HEK293 (cell line): ENCODE results near the gene SARNP.

Source experiments
- CTCF ChIP-seq: fragments of 450-650 bp; formaldehyde crosslinking; IDR thresholded peaks from 2 replicates; pipeline ENCODE4 v1.5.1; 2016; ENCODE audit warnings: missing biosample characterization, missing genetic modification characterization
- EGR2 ChIP-seq: fragments of 450-650 bp; formaldehyde crosslinking; IDR thresholded peaks from 2 replicates; pipeline ENCODE4 v1.5.1; 2016; ENCODE audit warnings: low read depth, missing biosample characterization, missing genetic modification characterization
- GLIS2 ChIP-seq: fragments of 450-650 bp; formaldehyde crosslinking; IDR thresholded peaks from 2 replicates; pipeline ENCODE4 v1.5.1; 2016; ENCODE audit warnings: missing biosample characterization, missing genetic modification characterization
- HIC1 ChIP-seq: fragments of 450-650 bp; formaldehyde crosslinking; IDR thresholded peaks from 2 replicates; pipeline ENCODE4 v1.5.1; 2016; ENCODE audit warnings: missing biosample characterization, missing genetic modification characterization
- KLF10 ChIP-seq: fragments of 450-650 bp; IDR thresholded peaks from 2 replicates; pipeline ENCODE4 v1.5.1; 2018; ENCODE audit warnings: missing biosample characterization, mild to moderate bottlenecking, missing genetic modification characterization
- KLF17 ChIP-seq: fragments of 450-650 bp; formaldehyde crosslinking; IDR thresholded peaks from 2 replicates; pipeline ENCODE4 v1.5.1; 2016; ENCODE audit warnings: missing biosample characterization, missing genetic modification characterization
- MYNN ChIP-seq: fragments of 450-650 bp; formaldehyde crosslinking; IDR thresholded peaks from 2 replicates; pipeline ENCODE4 v1.5.1; 2016; ENCODE audit warnings: missing biosample characterization, missing genetic modification characterization, borderline replicate concordance
- MZF1 ChIP-seq: fragments of 450-650 bp; formaldehyde crosslinking; IDR thresholded peaks from 2 replicates; pipeline ENCODE4 v1.5.1; 2017; ENCODE audit warnings: missing biosample characterization, missing genetic modification characterization, borderline replicate concordance
- SP7 ChIP-seq: fragments of 450-650 bp; formaldehyde crosslinking; IDR thresholded peaks from 2 replicates; pipeline ENCODE4 v1.5.1; 2016; ENCODE audit warnings: missing biosample characterization, missing genetic modification characterization
- ZBTB26 ChIP-seq: fragments of 450-650 bp; formaldehyde crosslinking; optimal IDR thresholded peaks from 2 replicates; pipeline ENCODE3; 2016; ENCODE audit warnings: missing biosample characterization, mild to moderate bottlenecking, missing genetic modification characterization
- ZIC2 ChIP-seq: fragments of 450-650 bp; formaldehyde crosslinking; IDR thresholded peaks from 2 replicates; pipeline ENCODE4 v1.5.1; 2016; ENCODE audit warnings: missing biosample characterization, missing genetic modification characterization
- ZNF133 ChIP-seq: fragments of 450-650 bp; formaldehyde crosslinking; IDR thresholded peaks from 2 replicates; pipeline ENCODE4 v1.5.1; 2016; ENCODE audit warnings: missing biosample characterization, missing genetic modification characterization
- ZNF140 ChIP-seq: fragments of 450-650 bp; formaldehyde crosslinking; IDR thresholded peaks from 2 replicates; pipeline ENCODE4 v1.5.1; 2016; ENCODE audit warnings: missing biosample characterization, missing genetic modification characterization
- ZNF148 ChIP-seq: fragments of 450-650 bp; formaldehyde crosslinking; IDR thresholded peaks from 2 replicates; pipeline ENCODE4 v1.5.0; 2017; ENCODE audit warnings: missing biosample characterization, missing genetic modification characterization, borderline replicate concordance
- ZNF24 ChIP-seq: fragments of 450-650 bp; formaldehyde crosslinking; IDR thresholded peaks from 2 replicates; pipeline ENCODE4 v1.5.1; 2016; ENCODE audit warnings: missing biosample characterization, missing genetic modification characterization
- ZNF26 ChIP-seq: fragments of 450-650 bp; formaldehyde crosslinking; IDR thresholded peaks from 2 replicates; pipeline ENCODE4 v1.5.1; 2016; ENCODE audit warnings: missing biosample characterization, missing genetic modification characterization
- ZNF266 ChIP-seq: fragments of 450-650 bp; formaldehyde crosslinking; IDR thresholded peaks from 2 replicates; pipeline ENCODE4 v1.5.1; 2016; ENCODE audit warnings: missing biosample characterization, missing genetic modification characterization, low read depth
- ZNF394 ChIP-seq: fragments of 450-650 bp; formaldehyde crosslinking; IDR thresholded peaks from 2 replicates; pipeline ENCODE4 v1.5.1; 2016; ENCODE audit warnings: missing biosample characterization, missing genetic modification characterization, mild to moderate bottlenecking, moderate library complexity, borderline replicate concordance
- ZNF404 ChIP-seq: fragments of 450-650 bp; formaldehyde crosslinking; IDR thresholded peaks from 2 replicates; pipeline ENCODE4 v1.5.1; 2017; ENCODE audit warnings: missing biosample characterization, missing genetic modification characterization
- ZNF423 ChIP-seq: fragments of 450-650 bp; formaldehyde crosslinking; IDR thresholded peaks from 2 replicates; pipeline ENCODE4 v1.5.1; 2016; ENCODE audit warnings: missing biosample characterization, missing genetic modification characterization
- ZNF558 ChIP-seq: fragments of 450-650 bp; formaldehyde crosslinking; IDR thresholded peaks from 2 replicates; pipeline ENCODE4 v1.5.1; 2016; ENCODE audit warnings: missing biosample characterization, missing genetic modification characterization
- ZNF561 ChIP-seq: fragments of 450-650 bp; IDR thresholded peaks from 2 replicates; pipeline ENCODE4 v1.5.1; 2018; ENCODE audit warnings: missing biosample characterization, missing genetic modification characterization, borderline replicate concordance
- ZNF596 ChIP-seq: fragments of 450-650 bp; IDR thresholded peaks from 2 replicates; pipeline ENCODE4 v1.5.0; 2018; ENCODE audit warnings: missing biosample characterization, mild to moderate bottlenecking, missing genetic modification characterization, moderate library complexity
- ZNF660 ChIP-seq: fragments of 450-650 bp; IDR thresholded peaks from 2 replicates; pipeline ENCODE4 v1.5.1; 2018; ENCODE audit warnings: missing biosample characterization, mild to moderate bottlenecking, missing genetic modification characterization
- ZNF785 ChIP-seq: fragments of 450-650 bp; formaldehyde crosslinking; IDR thresholded peaks from 2 replicates; pipeline ENCODE4 v1.5.1; 2016; ENCODE audit warnings: missing biosample characterization, missing genetic modification characterization
- ZNF792 ChIP-seq: fragments of 450-650 bp; formaldehyde crosslinking; IDR thresholded peaks from 2 replicates; pipeline ENCODE4 v1.5.1; 2016; ENCODE audit warnings: missing biosample characterization, missing genetic modification characterization
- ZSCAN18 ChIP-seq: fragments of 450-650 bp; formaldehyde crosslinking; IDR thresholded peaks from 2 replicates; pipeline ENCODE4 v1.5.1; 2016; ENCODE audit warnings: missing biosample characterization, missing genetic modification characterization

SARNP gene

GRCh38 chr12:55830601-55831446 lies 13.3 kb upstream of the SARNP start (continued):
- TF ChIP-seq ZNF596 (tag by site-specific recombination) (no peak), ZNF133 (tag by site-specific recombination) (no peak), HIC1 (no peak), ZNF266 (no peak), ZNF148 (no peak), SP7 (tag by site-specific recombination) (peak; percentile 70), EGR2 (no peak), ZNF24 (tag by site-specific recombination) (peak; percentile 54), ZNF792 (tag by site-specific recombination) (no peak), GLIS2 (tag by site-specific recombination) (peak; percentile 52; the same call in 1 of the 2 replicates), ZNF785 (tag by site-specific recombination) (0 out of 2 replicates have a peak, but pooled peaks have one; percentile 29), ZNF26 (tag by site-specific recombination) (no peak), ZBTB26 (tag by site-specific recombination) (peak; percentile 99), MYNN (tag by site-specific recombination) (no peak), ZIC2 (tag by site-specific recombination) (no peak), ZSCAN18 (tag by site-specific recombination) (0 out of 2 replicates have a peak, but pooled peaks have one; percentile 17), KLF17 (tag by site-specific recombination) (peak; percentile 93), ZNF394 (tag by site-specific recombination) (peak; percentile 31; the same call in 1 of the 2 replicates), ZNF140 (tag by site-specific recombination) (no peak), MZF1 (tag by site-specific recombination) (no peak), CTCF (tag by site-specific recombination) (no peak), ZNF404 (tag by site-specific recombination) (no peak), ZNF558 (peak; percentile 56; the same call in 1 of the 2 replicates), ZNF660 (tag by site-specific recombination) (no peak; the same call in 1 of the 2 replicates), ZNF423 (tag by site-specific recombination) (no peak), ZNF561 (tag by site-specific recombination) (peak; percentile 8; the same call in 1 of the 2 replicates), KLF10 (peak; percentile 36; the same call in 1 of the 2 replicates)
